ENCODE measurements around the gene VOPP1. TPM values are rescaled to one million over a fixed set of nuclear protein-coding genes. Genes with fewer than 3 reads are reported as not detected.

VOPP1 gene
- total RNA-seq, 1 experiment from 2014 or later, result 63.9 TPM

DNA sequence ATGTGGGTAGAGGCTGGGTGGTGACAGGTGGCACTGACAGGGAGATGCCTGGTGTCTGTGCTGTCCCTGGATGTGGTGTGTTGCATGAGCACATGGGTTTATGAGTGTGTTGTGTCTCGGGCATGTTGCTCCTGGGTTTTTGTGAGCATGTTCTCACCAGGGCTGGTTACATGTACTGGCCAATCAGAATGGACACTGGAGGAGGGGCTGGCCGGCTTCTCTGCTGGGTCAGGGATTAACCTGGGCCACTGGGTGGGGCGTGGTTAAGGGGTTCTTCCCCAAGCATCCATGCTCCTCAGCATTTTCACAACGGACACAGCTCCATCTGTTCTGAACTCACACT lies 20.8 kb upstream of the VOPP1 start:
- ChIA-PET CTCF (interaction anchor here (0.5 to 2.1 kb wide), 11 partner anchors 9 to 458 kb away, joined by 3 to 9 read pairs (median 4); partner anchors contain the start of genes CCT6A, PSPH and VOPP1), POLR2A (no interaction called here)
- H3K4me3 Mint-ChIP-seq, result no peak overlapping the region
- no peak for DNase-seq (ENCODE audit: low spot score)
- H3K4me1 Mint-ChIP-seq, result no peaks in the 10 kb centered on the region
- no peaks in the 10 kb centered on the region for H3K9me3 Mint-ChIP-seq
- H3K36me3 Mint-ChIP-seq, result no peaks in the 10 kb centered on the region
- no peak for ATAC-seq
- TF ChIP-seq ZNF317 (CRISPR knock-in tag; IDR thresholded peaks at IDR 0.05; ENCODE audit: borderline replicate concordance, low read depth) (no peak), RORB (CRISPR knock-in tag; IDR thresholded peaks at IDR 0.05) (no peak), OVOL2 (CRISPR knock-in tag; IDR thresholded peaks at IDR 0.05; ENCODE audit: borderline replicate concordance) (no peak), ZSCAN18 (CRISPR knock-in tag; IDR thresholded peaks at IDR 0.05) (no peak), ZNF425 (CRISPR knock-in tag; conservative IDR thresholded peaks at IDR 0.05) (no peak), KAT7 (CRISPR knock-in tag; IDR thresholded peaks at IDR 0.05; ENCODE audit: borderline replicate concordance) (no peak), FOXP1 (CRISPR knock-in tag; IDR thresholded peaks at IDR 0.05; ENCODE audit: borderline replicate concordance) (no peak), SP1 (CRISPR knock-in tag; conservative IDR thresholded peaks at IDR 0.05) (no peak), ATF1 (CRISPR knock-in tag; IDR thresholded peaks at IDR 0.05) (no peak), NR2C2 (CRISPR knock-in tag; IDR thresholded peaks at IDR 0.05) (no peak), E2F1 (CRISPR knock-in tag; IDR thresholded peaks at IDR 0.05) (no peak), TEAD4 (CRISPR knock-in tag; IDR thresholded peaks at IDR 0.05) (no peak), USF2 (CRISPR knock-in tag; IDR thresholded peaks at IDR 0.05) (no peak), SMAD4 (CRISPR knock-in tag; IDR thresholded peaks at IDR 0.05) (no peak), ETV6 (CRISPR knock-in tag; IDR thresholded peaks at IDR 0.05) (no peak)
- TF ChIP-seq, protein P1, sequence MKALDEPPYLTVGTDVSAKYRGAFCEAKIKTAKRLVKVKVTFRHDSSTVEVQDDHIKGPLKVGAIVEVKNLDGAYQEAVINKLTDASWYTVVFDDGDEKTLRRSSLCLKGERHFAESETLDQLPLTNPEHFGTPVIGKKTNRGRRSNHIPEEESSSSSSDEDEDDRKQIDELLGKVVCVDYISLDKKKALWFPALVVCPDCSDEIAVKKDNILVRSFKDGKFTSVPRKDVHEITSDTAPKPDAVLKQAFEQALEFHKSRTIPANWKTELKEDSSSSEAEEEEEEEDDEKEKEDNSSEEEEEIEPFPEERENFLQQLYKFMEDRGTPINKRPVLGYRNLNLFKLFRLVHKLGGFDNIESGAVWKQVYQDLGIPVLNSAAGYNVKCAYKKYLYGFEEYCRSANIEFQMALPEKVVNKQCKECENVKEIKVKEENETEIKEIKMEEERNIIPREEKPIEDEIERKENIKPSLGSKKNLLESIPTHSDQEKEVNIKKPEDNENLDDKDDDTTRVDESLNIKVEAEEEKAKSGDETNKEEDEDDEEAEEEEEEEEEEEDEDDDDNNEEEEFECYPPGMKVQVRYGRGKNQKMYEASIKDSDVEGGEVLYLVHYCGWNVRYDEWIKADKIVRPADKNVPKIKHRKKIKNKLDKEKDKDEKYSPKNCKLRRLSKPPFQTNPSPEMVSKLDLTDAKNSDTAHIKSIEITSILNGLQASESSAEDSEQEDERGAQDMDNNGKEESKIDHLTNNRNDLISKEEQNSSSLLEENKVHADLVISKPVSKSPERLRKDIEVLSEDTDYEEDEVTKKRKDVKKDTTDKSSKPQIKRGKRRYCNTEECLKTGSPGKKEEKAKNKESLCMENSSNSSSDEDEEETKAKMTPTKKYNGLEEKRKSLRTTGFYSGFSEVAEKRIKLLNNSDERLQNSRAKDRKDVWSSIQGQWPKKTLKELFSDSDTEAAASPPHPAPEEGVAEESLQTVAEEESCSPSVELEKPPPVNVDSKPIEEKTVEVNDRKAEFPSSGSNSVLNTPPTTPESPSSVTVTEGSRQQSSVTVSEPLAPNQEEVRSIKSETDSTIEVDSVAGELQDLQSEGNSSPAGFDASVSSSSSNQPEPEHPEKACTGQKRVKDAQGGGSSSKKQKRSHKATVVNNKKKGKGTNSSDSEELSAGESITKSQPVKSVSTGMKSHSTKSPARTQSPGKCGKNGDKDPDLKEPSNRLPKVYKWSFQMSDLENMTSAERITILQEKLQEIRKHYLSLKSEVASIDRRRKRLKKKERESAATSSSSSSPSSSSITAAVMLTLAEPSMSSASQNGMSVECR (CRISPR knock-in tag; IDR thresholded peaks at IDR 0.05; ENCODE audit: borderline replicate concordance), result no peak
- TF ChIP-seq, protein P2, sequence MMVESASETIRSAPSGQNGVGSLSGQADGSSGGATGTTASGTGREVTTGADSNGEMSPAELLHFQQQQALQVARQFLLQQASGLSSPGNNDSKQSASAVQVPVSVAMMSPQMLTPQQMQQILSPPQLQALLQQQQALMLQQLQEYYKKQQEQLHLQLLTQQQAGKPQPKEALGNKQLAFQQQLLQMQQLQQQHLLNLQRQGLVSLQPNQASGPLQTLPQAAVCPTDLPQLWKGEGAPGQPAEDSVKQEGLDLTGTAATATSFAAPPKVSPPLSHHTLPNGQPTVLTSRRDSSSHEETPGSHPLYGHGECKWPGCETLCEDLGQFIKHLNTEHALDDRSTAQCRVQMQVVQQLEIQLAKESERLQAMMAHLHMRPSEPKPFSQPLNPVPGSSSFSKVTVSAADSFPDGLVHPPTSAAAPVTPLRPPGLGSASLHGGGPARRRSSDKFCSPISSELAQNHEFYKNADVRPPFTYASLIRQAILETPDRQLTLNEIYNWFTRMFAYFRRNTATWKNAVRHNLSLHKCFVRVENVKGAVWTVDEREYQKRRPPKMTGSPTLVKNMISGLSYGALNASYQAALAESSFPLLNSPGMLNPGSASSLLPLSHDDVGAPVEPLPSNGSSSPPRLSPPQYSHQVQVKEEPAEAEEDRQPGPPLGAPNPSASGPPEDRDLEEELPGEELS (CRISPR knock-in tag; IDR thresholded peaks at IDR 0.05), result no peak
- no peak overlapping the region for H3K27ac Mint-ChIP-seq
- H3K27me3 Mint-ChIP-seq (ENCODE audit: low read depth), result peaks cover 9% of the 10 kb centered on the region

All from WTC11 (cell line).